ENCODE measurements around the gene KCNJ3.
"Not testable (repeated sequence)": the region's sequence is repeated elsewhere in the genome, so short reads cannot be mapped to it uniquely, and the experiment has no call there.

KCNJ3 gene

DNA sequence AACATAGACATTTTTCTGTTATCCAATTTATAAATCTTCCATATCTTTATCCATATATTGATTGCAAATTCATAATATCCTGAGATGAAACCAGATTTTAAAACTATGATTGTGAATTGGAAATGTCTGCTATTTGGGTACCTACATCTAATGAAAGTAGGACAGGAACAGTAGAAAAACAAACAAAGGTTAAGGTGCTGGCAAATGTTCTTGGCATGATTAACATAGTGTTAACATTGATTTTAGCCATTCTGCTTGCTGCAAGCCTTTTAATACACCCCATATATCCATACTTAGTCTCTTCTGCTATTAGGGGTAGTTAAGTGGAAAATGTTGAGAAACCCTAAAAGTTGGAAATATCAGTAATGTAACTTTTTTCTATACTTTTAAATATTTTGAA is 152.0 kb downstream of the KCNJ3 start:
- no peak for DNase-seq

GRCh38 chr2:154855138-154855537 is 156.6 kb downstream of the KCNJ3 start:
- peak; percentile 29 for DNase-seq

- not testable (repeated sequence) for DNase-seq
Observed at GRCh38 chr2:154867151-154867550, 168.7 kb downstream of the KCNJ3 start.

- DNase-seq, result no peak
Observed at GRCh38 chr2:154875999-154876398, 177.5 kb downstream of the KCNJ3 start.

- DNase-seq, result no peak
Observed at GRCh38 chr2:154882725-154883124, 184.2 kb downstream of the KCNJ3 start.

- DNase-seq, result no peak
Observed at GRCh38 chr2:154886316-154886715, 187.8 kb downstream of the KCNJ3 start.

DNA sequence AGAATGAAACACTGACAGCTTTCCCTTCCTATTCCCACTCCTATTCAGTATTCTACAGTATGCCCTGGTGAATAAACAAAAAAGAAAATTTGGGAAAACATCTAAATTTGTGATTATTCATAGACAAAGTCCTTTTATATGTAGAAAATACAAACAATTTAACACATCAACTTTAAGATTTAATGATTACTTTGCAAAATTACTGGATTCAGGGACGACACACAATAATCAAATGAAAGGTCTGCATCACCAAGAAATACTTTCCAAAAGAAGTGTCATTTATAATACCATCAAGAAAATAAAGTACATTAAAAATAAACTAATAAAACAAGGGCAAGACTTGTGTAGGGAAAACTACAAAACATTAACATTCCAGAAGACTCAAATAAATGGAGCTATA is 199.8 kb downstream of the KCNJ3 start:
- no peak for DNase-seq

DNA sequence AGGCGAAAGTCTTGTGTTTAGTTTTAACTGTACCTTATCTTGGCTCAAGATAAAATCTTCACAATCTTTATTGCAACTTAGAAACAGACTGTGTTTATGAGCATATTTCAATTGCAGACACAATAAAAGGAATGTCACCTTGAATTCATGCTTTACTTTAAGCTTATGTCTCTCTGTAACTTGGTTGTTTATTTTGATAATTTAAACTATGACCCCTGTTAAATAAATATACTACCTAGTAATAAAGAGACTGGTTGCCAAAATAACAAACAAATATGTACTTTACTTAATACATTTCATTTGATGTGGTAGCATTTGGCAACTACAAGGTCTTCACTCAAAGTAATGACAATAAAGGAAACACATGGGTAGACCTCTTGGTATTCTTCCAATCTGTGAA is 202.6 kb downstream of the KCNJ3 start:
- DNase-seq, result no peak

All from hematopoietic multipotent progenitor cell treated with erythropoietin and hydrocortisone succinate and interleukin-3 and kit ligand, for 4 days (in vitro differentiated cells).